Measurements from ENCODE around the gene GLIPR1L1. TPM values are rescaled to one million over a fixed set of nuclear protein-coding genes. Genes with fewer than 3 reads are reported as not detected.

The GLIPR1L1 gene
- total RNA-seq, 4 donors from 2014 or later: not detected

- peak; percentile 89 to 97 (median 94) for DNase-seq
- no peaks in the 10 kb centered on the region for H3K9me3 ChIP-seq
- peaks cover 0 to 15% (median 0%) of the 10 kb centered on the region in 4 donors for H3K4me1 ChIP-seq
- peak within 1 kb of the TSS; percentile 83 to 87 (median 86) for H3K27ac ChIP-seq
- H3K27me3 ChIP-seq: no peaks in the 10 kb centered on the region
- H3K36me3 ChIP-seq: no peaks in the 10 kb centered on the region
- TF ChIP-seq, protein P1, sequence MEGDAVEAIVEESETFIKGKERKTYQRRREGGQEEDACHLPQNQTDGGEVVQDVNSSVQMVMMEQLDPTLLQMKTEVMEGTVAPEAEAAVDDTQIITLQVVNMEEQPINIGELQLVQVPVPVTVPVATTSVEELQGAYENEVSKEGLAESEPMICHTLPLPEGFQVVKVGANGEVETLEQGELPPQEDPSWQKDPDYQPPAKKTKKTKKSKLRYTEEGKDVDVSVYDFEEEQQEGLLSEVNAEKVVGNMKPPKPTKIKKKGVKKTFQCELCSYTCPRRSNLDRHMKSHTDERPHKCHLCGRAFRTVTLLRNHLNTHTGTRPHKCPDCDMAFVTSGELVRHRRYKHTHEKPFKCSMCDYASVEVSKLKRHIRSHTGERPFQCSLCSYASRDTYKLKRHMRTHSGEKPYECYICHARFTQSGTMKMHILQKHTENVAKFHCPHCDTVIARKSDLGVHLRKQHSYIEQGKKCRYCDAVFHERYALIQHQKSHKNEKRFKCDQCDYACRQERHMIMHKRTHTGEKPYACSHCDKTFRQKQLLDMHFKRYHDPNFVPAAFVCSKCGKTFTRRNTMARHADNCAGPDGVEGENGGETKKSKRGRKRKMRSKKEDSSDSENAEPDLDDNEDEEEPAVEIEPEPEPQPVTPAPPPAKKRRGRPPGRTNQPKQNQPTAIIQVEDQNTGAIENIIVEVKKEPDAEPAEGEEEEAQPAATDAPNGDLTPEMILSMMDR (IDR thresholded peaks at IDR 0.05): peak; percentile 73 to 92 (median 77)
- peak; percentile 48 to 75 for TF ChIP-seq POLR2A (IDR thresholded peaks at IDR 0.05)
- H3K4me3 ChIP-seq: peak within 1 kb of the TSS; percentile 49 to 72 (median 57)
These were observed 56.5 kb downstream of the GLIPR1L1 start, which contains the start of gene GLIPR1L2 for GRCh38 chr12:75390899-75391538. GLIPR1L2 (plus strand) TSS chr12:75391089; CDS start chr12:75391117, 28 bp downstream.

DNA sequence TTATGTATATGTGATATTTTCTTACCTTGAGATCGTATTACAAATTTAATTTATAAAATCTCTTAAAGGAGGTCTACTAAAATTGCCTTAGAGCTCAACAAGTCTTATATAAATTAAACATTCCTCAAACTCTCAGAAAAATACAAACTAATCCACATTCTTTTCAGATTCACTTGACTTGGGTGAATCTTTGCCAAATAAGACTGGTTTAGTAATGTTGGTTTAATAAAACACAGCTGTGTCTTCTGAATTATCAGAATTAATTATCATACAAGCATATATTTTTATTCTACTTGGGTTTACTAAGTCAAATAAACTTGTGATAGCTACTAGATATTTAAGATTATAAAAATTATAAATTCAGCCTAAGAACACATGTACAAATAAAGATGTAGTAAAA lies 69.8 kb downstream of the GLIPR1L1 start:
- H3K27ac ChIP-seq: no peak overlapping the region
- DNase-seq: no peak
- no peaks in the 10 kb centered on the region for H3K4me1 ChIP-seq
- H3K4me3 ChIP-seq: no peak overlapping the region
- no peaks in the 10 kb centered on the region for H3K27me3 ChIP-seq
- TF ChIP-seq, protein P1 (IDR thresholded peaks at IDR 0.05): no peak
- TF ChIP-seq POLR2A (IDR thresholded peaks at IDR 0.05): no peak
- no peaks in the 10 kb centered on the region for H3K36me3 ChIP-seq
- H3K9me3 ChIP-seq: no peaks in the 10 kb centered on the region

GRCh38 chr12:75407683-75408082 lies 73.2 kb downstream of the GLIPR1L1 start:
- DNase-seq: no peak
- H3K27me3 ChIP-seq: no peaks in the 10 kb centered on the region
- H3K36me3 ChIP-seq: no peaks in the 10 kb centered on the region
- TF ChIP-seq, protein P1 (IDR thresholded peaks at IDR 0.05): no peak
- TF ChIP-seq POLR2A (IDR thresholded peaks at IDR 0.05): no peak
- no peaks in the 10 kb centered on the region for H3K9me3 ChIP-seq
- H3K4me1 ChIP-seq: no peaks in the 10 kb centered on the region
- no peak overlapping the region for H3K27ac ChIP-seq
- H3K4me3 ChIP-seq: no peak overlapping the region

DNA sequence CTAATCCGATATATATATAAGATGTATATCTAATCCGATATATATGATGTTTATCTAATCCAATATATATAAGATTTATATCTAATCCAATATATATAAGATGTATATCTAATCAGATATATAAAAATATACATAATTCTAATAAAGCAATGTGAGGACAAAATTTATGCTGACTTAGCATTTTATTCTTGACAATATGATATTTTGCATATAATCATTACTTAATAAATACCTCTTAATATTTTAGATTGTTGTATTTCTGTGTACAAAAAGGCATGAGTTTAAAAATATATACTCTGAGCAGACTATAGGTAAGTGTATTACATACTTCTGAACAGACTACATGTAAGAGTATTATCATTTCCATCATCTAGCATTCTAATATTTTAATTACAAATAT lies 75.4 kb downstream of the GLIPR1L1 start:
- H3K27me3 ChIP-seq: no peaks in the 10 kb centered on the region
- TF ChIP-seq, protein P1 (IDR thresholded peaks at IDR 0.05): no peak
- no peak for TF ChIP-seq POLR2A (IDR thresholded peaks at IDR 0.05)
- no peak for DNase-seq

GRCh38 chr12:75414671-75415070 lies 80.2 kb downstream of the GLIPR1L1 start:
- no peak for TF ChIP-seq POLR2A (IDR thresholded peaks at IDR 0.05)
- TF ChIP-seq, protein P1 (IDR thresholded peaks at IDR 0.05): no peak
- Histone ChIP-seq H3K4me1 (no peaks in the 10 kb centered on the region), H3K27me3 (no peaks in the 10 kb centered on the region), H3K36me3 (no peaks in the 10 kb centered on the region), H3K4me3 (no peak overlapping the region), H3K9me3 (no peaks in the 10 kb centered on the region), H3K27ac (no peak overlapping the region)
- no peak for DNase-seq

More for the DNA sequence above, 75.4 kb downstream of the GLIPR1L1 start:
- H3K4me3 ChIP-seq: no peak overlapping the region
- H3K27ac ChIP-seq: no peak overlapping the region
- H3K9me3 ChIP-seq: no peaks in the 10 kb centered on the region
- H3K36me3 ChIP-seq: no peaks in the 10 kb centered on the region
- H3K4me1 ChIP-seq: no peaks in the 10 kb centered on the region
